Nephron (organoid): ENCODE data around the gene C12orf60.

Source experiments
- H3K27ac Mint-ChIP-seq, 3 experiments: 2 replicates each; pipeline ENCODE4 v1.8.0; 2020; ENCODE audit warnings: mixed read lengths in 3 of 3, mild to moderate bottlenecking in 2 of 3, moderate library complexity in 1 of 3
- H3K27me3 Mint-ChIP-seq: 2 replicates; pipeline ENCODE4 v1.8.0; 2021; ENCODE audit warnings: low read depth, mild to moderate bottlenecking, moderate library complexity, mixed read lengths
- H3K36me3 Mint-ChIP-seq: 2 replicates; pipeline ENCODE4 v1.8.0; 2020; ENCODE audit warnings: low read depth, mixed read lengths
- H3K4me1 Mint-ChIP-seq: 2 replicates; pipeline ENCODE4 v1.8.0; 2020; ENCODE audit warnings: mixed read lengths
- H3K4me3 Mint-ChIP-seq, 3 experiments: 2 replicates each; pipeline ENCODE4 v1.8.0; 2020; ENCODE audit warnings: mild to moderate bottlenecking in 3 of 3, mixed read lengths in 3 of 3, moderate library complexity in 2 of 3
- H3K9me3 Mint-ChIP-seq: 2 replicates; pipeline ENCODE4 v1.8.0; 2020; ENCODE audit warnings: mixed read lengths
- CTCF ChIP-seq, 3 experiments: fragments of 200-600 bp; sonication (generic); IDR thresholded peaks; one replicate each; pipeline ENCODE4 v1.5.0; 2021; ENCODE audit warnings: antibody characterized with exemption in 3 of 3; ENCODE audit not compliant: unreplicated experiment in 3 of 3

Gene C12orf60

DNA sequence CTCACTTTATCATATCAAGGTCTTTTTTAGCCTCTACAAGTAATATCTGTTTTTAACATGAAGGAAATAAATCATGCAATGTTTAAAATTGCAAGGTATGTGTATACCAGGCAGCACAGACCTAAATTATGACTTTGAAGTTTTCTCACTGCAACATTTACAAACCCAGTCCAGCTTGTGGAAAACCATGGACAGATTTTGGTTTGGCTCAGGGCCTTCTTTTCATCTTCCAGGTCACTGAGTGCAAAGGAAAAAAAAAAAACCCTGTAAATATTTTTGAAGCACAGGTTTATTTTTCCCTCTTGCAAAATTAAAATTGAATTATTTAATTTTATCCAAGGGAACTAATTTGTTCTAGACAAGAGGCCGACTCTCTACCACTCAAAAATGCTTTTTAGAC, 68.4 kb downstream of the C12orf60 start:
- no peak for TF ChIP-seq CTCF (IDR thresholded peaks at IDR 0.05; ENCODE audit: unreplicated experiment in 3 of 3)
- Mint-ChIP-seq H3K27me3 (no peaks in the 10 kb centered on the region), H3K9me3 (peaks cover 14% of the 10 kb centered on the region), H3K4me1 (no peaks in the 10 kb centered on the region), H3K36me3 (no peaks in the 10 kb centered on the region), H3K4me3 (no peak overlapping the region), H3K27ac (no peak overlapping the region)

DNA sequence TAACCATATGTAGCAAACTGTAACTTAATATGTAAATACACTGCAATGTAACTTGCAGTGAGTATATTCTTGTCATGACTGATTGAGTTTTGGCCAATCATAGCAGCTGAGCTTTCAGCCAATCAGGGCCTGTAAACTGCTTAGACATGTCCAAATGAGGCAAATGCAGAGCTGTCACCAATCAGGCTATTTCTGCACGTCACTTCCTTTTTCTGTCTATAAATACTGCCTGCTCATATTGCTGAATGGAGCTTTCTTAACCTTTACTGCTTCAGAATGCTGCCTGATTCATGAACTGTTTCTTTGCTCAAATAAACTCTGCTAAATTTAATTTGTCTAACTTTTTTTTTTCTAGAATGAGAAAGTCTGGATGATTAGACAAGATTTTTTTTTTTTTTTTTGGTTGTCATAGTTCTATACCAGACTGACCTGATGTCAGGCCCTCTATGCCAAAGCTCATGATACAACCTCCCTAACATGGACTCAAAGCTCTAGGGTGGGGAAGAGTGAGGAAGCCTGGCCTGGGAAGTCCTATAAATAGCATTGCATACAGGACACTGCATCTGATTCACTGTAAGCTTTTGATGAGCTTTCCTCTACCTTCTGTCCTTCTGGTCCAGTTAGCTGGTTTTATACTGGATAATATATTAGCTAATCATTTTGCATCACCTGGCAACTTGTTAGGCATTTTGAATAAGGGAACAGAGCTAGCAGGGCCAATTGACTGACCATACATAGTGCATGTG, 70.1 kb downstream of the C12orf60 start:
- Mint-ChIP-seq H3K4me3 (no peak overlapping the region), H3K27me3 (no peaks in the 10 kb centered on the region), H3K27ac (no peak overlapping the region), H3K4me1 (no peaks in the 10 kb centered on the region), H3K36me3 (no peaks in the 10 kb centered on the region), H3K9me3 (peaks cover 3% of the 10 kb centered on the region)
- no peak for TF ChIP-seq CTCF (IDR thresholded peaks at IDR 0.05; ENCODE audit: unreplicated experiment in 3 of 3)
